Duodenal mucosa (tissue), 2 donors: ENCODE data around the gene SLC9A5.

Source experiments
- H3K27ac ChIP-seq: one replicate; pipeline ENCODE4 v1.7.0; 2013; ENCODE audit warnings: low read depth, low read length
- H3K27me3 ChIP-seq, 2 donors: one replicate each; pipeline ENCODE4 v1.7.0; 2013; ENCODE audit warnings: low read length in 2 of 2, control low read depth in 1 of 2; ENCODE audit not compliant: insufficient read depth in 2 of 2, control insufficient read depth in 1 of 2
- H3K36me3 ChIP-seq, 2 donors: one replicate each; pipeline ENCODE4 v1.7.0; 2013; ENCODE audit warnings: low read length in 2 of 2, control low read depth in 1 of 2; ENCODE audit not compliant: insufficient read depth in 2 of 2, control insufficient read depth in 1 of 2
- H3K4me1 ChIP-seq, 2 donors: one replicate each; pipeline ENCODE4 v1.7.0; 2013; ENCODE audit warnings: low read length in 2 of 2, control low read depth in 1 of 2; ENCODE audit not compliant: insufficient read depth in 2 of 2, control insufficient read depth in 1 of 2
- H3K4me3 ChIP-seq, 2 donors: one replicate each; pipeline ENCODE4 v1.7.0; 2013; ENCODE audit warnings: low read length in 2 of 2, low read depth in 1 of 2
- H3K9ac ChIP-seq, 2 donors: one replicate each; pipeline ENCODE4 v1.7.0; 2013; ENCODE audit warnings: low read length in 2 of 2, low read depth in 1 of 2
- H3K9me3 ChIP-seq, 2 donors: one replicate each; pipeline ENCODE4 v1.7.0; 2013; ENCODE audit warnings: low read length in 2 of 2, control low read depth in 1 of 2; ENCODE audit not compliant: control insufficient read depth in 1 of 2

The SLC9A5 gene

GRCh38 chr16:67206129-67206837 is 42.5 kb upstream of the SLC9A5 start:
- no peaks in the 10 kb centered on the region for H3K4me1 ChIP-seq
- H3K27me3 ChIP-seq = no peaks in the 10 kb centered on the region
- H3K9ac ChIP-seq = no peak overlapping the region
- peaks cover 6 to 32% of the 10 kb centered on the region in 2 donors for H3K36me3 ChIP-seq
- no peaks in the 10 kb centered on the region for H3K9me3 ChIP-seq
- H3K27ac ChIP-seq = no peak overlapping the region
- H3K4me3 ChIP-seq = no peak overlapping the region

- no peak overlapping the region for H3K27ac ChIP-seq
- H3K9ac ChIP-seq = no peak overlapping the region
- no peaks in the 10 kb centered on the region for H3K27me3 ChIP-seq
- H3K4me1 ChIP-seq = no peaks in the 10 kb centered on the region
- H3K36me3 ChIP-seq = peaks cover 3 to 27% of the 10 kb centered on the region in 2 donors
- H3K9me3 ChIP-seq = no peaks in the 10 kb centered on the region
- no peak overlapping the region for H3K4me3 ChIP-seq
Observed at GRCh38 chr16:67206838-67207248, 41.9 kb upstream of the SLC9A5 start.

- Histone ChIP-seq H3K9ac (no peak overlapping the region), H3K9me3 (no peaks in the 10 kb centered on the region), H3K27ac (no peak overlapping the region), H3K36me3 (peaks cover 3 to 20% of the 10 kb centered on the region in 2 donors), H3K4me3 (no peak overlapping the region), H3K27me3 (no peaks in the 10 kb centered on the region), H3K4me1 (no peaks in the 10 kb centered on the region)
Observed at GRCh38 chr16:67207249-67208091, 41.3 kb upstream of the SLC9A5 start.

GRCh38 chr16:67208154-67208896 is 40.5 kb upstream of the SLC9A5 start:
- Histone ChIP-seq H3K4me1 (peaks cover 2 to 4% of the 10 kb centered on the region in 2 donors), H3K27me3 (no peaks in the 10 kb centered on the region), H3K27ac (no peak overlapping the region), H3K36me3 (peaks cover 0 to 12% of the 10 kb centered on the region in 2 donors), H3K4me3 (no peak overlapping the region), H3K9ac (no peak overlapping the region), H3K9me3 (no peaks in the 10 kb centered on the region)

- Histone ChIP-seq H3K4me1 (peaks cover 6 to 16% of the 10 kb centered on the region in 2 donors), H3K9me3 (no peaks in the 10 kb centered on the region), H3K27ac (no peak overlapping the region), H3K9ac (no peak overlapping the region), H3K36me3 (no peaks in the 10 kb centered on the region), H3K4me3 (no peak overlapping the region), H3K27me3 (no peaks in the 10 kb centered on the region)
Observed at GRCh38 chr16:67209565-67209964, 39.2 kb upstream of the SLC9A5 start.

GRCh38 chr16:67210069-67210937 is 38.5 kb upstream of the SLC9A5 start:
- Histone ChIP-seq H3K27me3 (no peaks in the 10 kb centered on the region), H3K4me3 (no peak overlapping the region), H3K36me3 (no peaks in the 10 kb centered on the region), H3K9ac (no peak overlapping the region), H3K4me1 (peaks cover 6 to 16% of the 10 kb centered on the region in 2 donors), H3K27ac (no peak overlapping the region), H3K9me3 (no peaks in the 10 kb centered on the region)

GRCh38 chr16:67211674-67212073 is 37.1 kb upstream of the SLC9A5 start:
- H3K4me1 ChIP-seq = peaks cover 6 to 22% of the 10 kb centered on the region in 2 donors
- H3K9ac ChIP-seq = no peak overlapping the region
- H3K27ac ChIP-seq = no peak overlapping the region
- no peaks in the 10 kb centered on the region for H3K27me3 ChIP-seq
- no peak overlapping the region for H3K4me3 ChIP-seq
- H3K36me3 ChIP-seq = no peaks in the 10 kb centered on the region
- H3K9me3 ChIP-seq = no peaks in the 10 kb centered on the region

GRCh38 chr16:67212766-67213165 is 36.0 kb upstream of the SLC9A5 start:
- Histone ChIP-seq H3K4me3 (no peak overlapping the region), H3K4me1 (peaks cover 6 to 22% of the 10 kb centered on the region in 2 donors), H3K9me3 (no peaks in the 10 kb centered on the region), H3K27me3 (no peaks in the 10 kb centered on the region), H3K9ac (no peak overlapping the region), H3K27ac (no peak overlapping the region), H3K36me3 (no peaks in the 10 kb centered on the region)

GRCh38 chr16:67213197-67214019 is 35.4 kb upstream of the SLC9A5 start:
- Histone ChIP-seq H3K9me3 (no peaks in the 10 kb centered on the region), H3K27me3 (no peaks in the 10 kb centered on the region), H3K27ac (no peak overlapping the region), H3K4me1 (peaks cover 6 to 22% of the 10 kb centered on the region in 2 donors), H3K4me3 (no peak overlapping the region), H3K9ac (no peak overlapping the region), H3K36me3 (no peaks in the 10 kb centered on the region)
